ENCODE data around the gene NUP42.

Gene NUP42

GRCh38 chr7:23181684-23182553, at the start of gene NUP42:
NUP42 (plus strand) TSS chr7:23182048; CDS start chr7:23182086, 38 bp downstream.
- peaks cover 14% of the 10 kb centered on the region for H3K4me1 ChIP-seq (ENCODE audit: low read length)
- H3K9ac ChIP-seq (ENCODE audit: low read length), result peak within 1 kb of the TSS; percentile 92
- DNase-seq, result peak; percentile 99
- H3K27ac ChIP-seq (ENCODE audit: low read length), result peak within 1 kb of the TSS; percentile 95
- no peaks in the 10 kb centered on the region for H3K27me3 ChIP-seq (replicated peaks; ENCODE audit: insufficient read depth, low read length)
- H2AFZ ChIP-seq (ENCODE audit: low read length), result peak within 1 kb of the TSS; percentile 89
- H3K4me2 ChIP-seq (ENCODE audit: low read depth, low read length), result peak within 1 kb of the TSS; percentile 59
- no peaks in the 10 kb centered on the region for H3K9me3 ChIP-seq (replicated peaks; ENCODE audit: insufficient read depth, low read length)
- peak within 1 kb of the TSS; percentile 81 for H3K4me3 ChIP-seq (ENCODE audit: low read length)
- peaks cover 50% of the 10 kb centered on the region for H3K79me2 ChIP-seq (ENCODE audit: low read length)
- peaks cover 7% of the 10 kb centered on the region; the same call in 1 of the 2 replicates for H4K20me1 ChIP-seq (ENCODE audit: insufficient read depth, low read length)
- H3F3A ChIP-seq (ENCODE audit: insufficient read depth, low read length), result peaks cover 19% of the 10 kb centered on the region
- H3K9me2 ChIP-seq (replicated peaks; ENCODE audit: insufficient read depth, low read length), result no peaks in the 10 kb centered on the region
- peaks cover 17% of the 10 kb centered on the region; the same call in 1 of the 2 replicates for H3K36me3 ChIP-seq (replicated peaks; ENCODE audit: insufficient read depth, low read length)
- TF ChIP-seq CTCF (IDR thresholded peaks at IDR 0.05; ENCODE audit: low read length) (no peak), EZH2 (optimal IDR thresholded peaks at IDR 0.05; ENCODE audit: low read depth, low read length) (no peak), EZH2phosphoT487 (IDR thresholded peaks at IDR 0.05; ENCODE audit: low read length) (no peak)

- Histone ChIP-seq H3K9ac (ENCODE audit: low read length) (no peak overlapping the region), H3K79me2 (ENCODE audit: low read length) (no peaks in the 10 kb centered on the region), H3K27me3 (replicated peaks; ENCODE audit: insufficient read depth, low read length) (no peaks in the 10 kb centered on the region), H3K4me1 (ENCODE audit: low read length) (no peaks in the 10 kb centered on the region), H3K9me3 (replicated peaks; ENCODE audit: insufficient read depth, low read length) (no peaks in the 10 kb centered on the region), H3F3A (ENCODE audit: insufficient read depth, low read length) (no peaks in the 10 kb centered on the region), H3K27ac (ENCODE audit: low read length) (no peak overlapping the region), H4K20me1 (ENCODE audit: insufficient read depth, low read length) (no peaks in the 10 kb centered on the region), H3K4me3 (ENCODE audit: low read length) (no peak overlapping the region), H3K36me3 (replicated peaks; ENCODE audit: insufficient read depth, low read length) (no peaks in the 10 kb centered on the region), H2AFZ (ENCODE audit: low read length) (no peak overlapping the region), H3K4me2 (ENCODE audit: low read depth, low read length) (no peak overlapping the region), H3K9me2 (replicated peaks; ENCODE audit: insufficient read depth, low read length) (no peaks in the 10 kb centered on the region)
- DNase-seq, result no peak
- no peak for TF ChIP-seq EZH2 (optimal IDR thresholded peaks at IDR 0.05; ENCODE audit: low read depth, low read length)
- TF ChIP-seq EZH2phosphoT487 (IDR thresholded peaks at IDR 0.05; ENCODE audit: low read length), result no peak
- TF ChIP-seq CTCF (IDR thresholded peaks at IDR 0.05; ENCODE audit: low read length), result no peak
Observed at GRCh38 chr7:23133797-23134196, 48.1 kb upstream of the NUP42 start.

GRCh38 chr7:23135755-23136154, 46.1 kb upstream of the NUP42 start:
- Histone ChIP-seq H4K20me1 (ENCODE audit: insufficient read depth, low read length) (no peaks in the 10 kb centered on the region), H3K27me3 (replicated peaks; ENCODE audit: insufficient read depth, low read length) (no peaks in the 10 kb centered on the region), H2AFZ (ENCODE audit: low read length) (no peak overlapping the region), H3K36me3 (replicated peaks; ENCODE audit: insufficient read depth, low read length) (no peaks in the 10 kb centered on the region), H3K4me2 (ENCODE audit: low read depth, low read length) (no peak overlapping the region), H3K9ac (ENCODE audit: low read length) (no peak overlapping the region), H3K9me2 (replicated peaks; ENCODE audit: insufficient read depth, low read length) (no peaks in the 10 kb centered on the region), H3K9me3 (replicated peaks; ENCODE audit: insufficient read depth, low read length) (no peaks in the 10 kb centered on the region), H3K79me2 (ENCODE audit: low read length) (no peaks in the 10 kb centered on the region), H3K27ac (ENCODE audit: low read length) (no peak overlapping the region), H3F3A (ENCODE audit: insufficient read depth, low read length) (no peaks in the 10 kb centered on the region), H3K4me1 (ENCODE audit: low read length) (no peaks in the 10 kb centered on the region), H3K4me3 (ENCODE audit: low read length) (no peak overlapping the region)
- TF ChIP-seq CTCF (IDR thresholded peaks at IDR 0.05; ENCODE audit: low read length) (no peak), EZH2phosphoT487 (IDR thresholded peaks at IDR 0.05; ENCODE audit: low read length) (no peak), EZH2 (optimal IDR thresholded peaks at IDR 0.05; ENCODE audit: low read depth, low read length) (no peak)
- DNase-seq, result no peak

Data from MM.1S (cell line).